22Rv1 (cell line): ENCODE data around the gene PCBP1.

Experiments used
- H3K27ac ChIP-seq: fragments of 450-650 bp; 2 replicates; pipeline ENCODE4 v1.5.1; 2017
- ZFX ChIP-seq: fragments of 450-650 bp; IDR thresholded peaks from 2 replicates; pipeline ENCODE4 v1.6.1; 2017; ENCODE audit warnings: antibody characterized with exemption, borderline replicate concordance
- TF ChIP-seq, protein P1 (sequence below): fragments of 450-650 bp; IDR thresholded peaks from 2 replicates; pipeline ENCODE4 v1.5.1; 2017; ENCODE audit warnings: mild to moderate bottlenecking

PCBP1 gene

DNA sequence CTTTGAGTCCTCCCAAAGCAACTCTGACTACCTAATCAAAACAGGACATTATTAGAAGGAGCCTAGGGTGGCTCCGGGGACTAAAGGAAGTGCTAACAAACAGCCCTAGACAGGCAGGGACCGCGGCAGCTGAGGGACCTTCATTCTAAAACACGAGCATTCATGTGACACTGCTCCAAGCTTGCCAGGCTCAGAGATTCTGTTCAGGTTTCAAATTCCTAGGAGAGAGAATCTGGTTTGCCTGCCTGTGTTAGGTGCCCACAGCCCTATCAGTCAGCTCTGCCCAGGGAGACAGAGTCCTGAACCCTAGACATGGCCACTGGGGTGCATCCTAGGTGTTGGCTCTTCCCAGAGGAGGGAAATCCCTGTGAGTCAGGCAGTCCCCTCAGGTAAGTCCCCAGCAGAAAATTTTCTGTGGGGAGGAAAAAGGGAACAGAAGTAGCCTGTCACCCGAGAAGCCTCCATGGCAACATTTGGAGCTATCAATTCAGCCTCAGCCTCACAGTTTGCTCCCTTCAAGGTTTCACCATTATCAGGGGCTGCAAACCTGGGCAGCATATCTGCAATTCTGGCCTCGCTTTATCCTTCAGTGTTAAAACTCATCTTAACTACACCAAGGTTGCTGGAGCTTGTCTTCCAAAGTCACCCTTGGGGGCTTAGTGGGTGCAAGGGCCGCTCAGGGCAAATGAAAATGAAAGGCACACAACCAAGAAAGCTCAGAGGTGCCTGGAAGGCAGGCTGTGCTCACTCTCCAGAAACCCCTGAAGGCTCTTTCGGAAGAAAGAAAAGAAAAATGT is 28.6 kb downstream of the PCBP1 start:
- no peak overlapping the region for H3K27ac ChIP-seq
- TF ChIP-seq, protein P1, sequence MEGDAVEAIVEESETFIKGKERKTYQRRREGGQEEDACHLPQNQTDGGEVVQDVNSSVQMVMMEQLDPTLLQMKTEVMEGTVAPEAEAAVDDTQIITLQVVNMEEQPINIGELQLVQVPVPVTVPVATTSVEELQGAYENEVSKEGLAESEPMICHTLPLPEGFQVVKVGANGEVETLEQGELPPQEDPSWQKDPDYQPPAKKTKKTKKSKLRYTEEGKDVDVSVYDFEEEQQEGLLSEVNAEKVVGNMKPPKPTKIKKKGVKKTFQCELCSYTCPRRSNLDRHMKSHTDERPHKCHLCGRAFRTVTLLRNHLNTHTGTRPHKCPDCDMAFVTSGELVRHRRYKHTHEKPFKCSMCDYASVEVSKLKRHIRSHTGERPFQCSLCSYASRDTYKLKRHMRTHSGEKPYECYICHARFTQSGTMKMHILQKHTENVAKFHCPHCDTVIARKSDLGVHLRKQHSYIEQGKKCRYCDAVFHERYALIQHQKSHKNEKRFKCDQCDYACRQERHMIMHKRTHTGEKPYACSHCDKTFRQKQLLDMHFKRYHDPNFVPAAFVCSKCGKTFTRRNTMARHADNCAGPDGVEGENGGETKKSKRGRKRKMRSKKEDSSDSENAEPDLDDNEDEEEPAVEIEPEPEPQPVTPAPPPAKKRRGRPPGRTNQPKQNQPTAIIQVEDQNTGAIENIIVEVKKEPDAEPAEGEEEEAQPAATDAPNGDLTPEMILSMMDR: no peak
- no peak for TF ChIP-seq ZFX

DNA sequence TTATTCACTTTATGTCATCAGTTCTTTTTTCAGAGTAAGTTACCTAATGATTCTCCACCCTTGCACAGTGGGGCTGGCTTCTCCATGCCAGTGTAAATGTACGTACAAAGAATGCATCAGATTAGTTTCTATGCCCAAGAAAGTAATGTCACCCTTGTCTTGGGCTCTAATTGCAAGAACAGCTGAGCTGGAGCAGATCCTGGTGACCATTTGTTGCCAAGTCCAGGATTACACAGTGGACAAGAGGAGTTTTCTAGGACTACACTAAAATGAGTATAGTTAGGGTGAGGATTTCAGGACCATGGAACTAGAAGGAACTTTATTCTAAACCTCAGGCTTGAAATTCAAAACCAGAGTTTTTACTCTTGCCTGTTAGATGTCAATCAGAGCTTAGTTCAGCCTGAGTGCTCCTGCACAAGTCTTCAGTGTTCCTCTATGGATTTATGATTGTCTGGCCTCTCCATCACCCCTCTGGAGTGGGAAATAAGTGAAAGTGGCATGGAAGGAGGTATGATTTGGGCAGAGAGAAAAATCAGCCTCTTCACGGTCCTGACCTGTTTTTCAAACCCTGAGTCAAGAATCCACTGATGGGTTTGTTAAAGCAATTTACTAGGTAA is 29.8 kb downstream of the PCBP1 start:
- no peak for TF ChIP-seq ZFX
- TF ChIP-seq, protein P1: no peak
- H3K27ac ChIP-seq: no peak overlapping the region

DNA sequence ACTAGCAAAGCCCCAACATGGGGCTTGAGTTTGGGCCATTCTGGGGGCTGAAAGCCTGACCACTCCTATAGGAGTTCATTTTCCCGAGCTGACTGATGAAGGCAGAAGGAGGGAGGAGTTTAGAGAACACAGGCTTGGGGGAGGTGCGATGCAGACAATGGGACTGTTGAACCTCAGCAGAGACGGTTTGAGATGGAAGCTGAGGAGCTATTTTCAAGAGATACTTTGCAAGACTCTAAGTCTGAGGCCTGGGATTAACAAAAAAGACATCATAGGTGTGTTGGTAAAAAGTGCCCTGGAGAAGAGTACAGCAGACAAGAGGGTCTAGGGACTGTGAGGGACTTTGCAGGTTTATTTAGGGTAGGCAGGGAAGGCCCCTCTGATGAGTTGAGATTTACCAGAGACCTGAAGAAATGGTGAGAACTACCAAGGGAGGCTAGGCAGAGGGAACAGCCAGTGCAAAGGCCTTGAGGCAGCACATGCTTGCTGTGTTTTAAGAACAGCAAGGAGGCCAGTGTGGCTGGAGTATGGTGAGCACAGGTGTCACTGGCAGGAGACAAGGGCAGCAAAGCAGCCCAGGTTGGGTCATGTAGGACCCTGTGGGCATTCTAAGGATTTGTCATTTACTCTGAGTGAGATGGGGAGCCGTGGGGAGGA is 31.6 kb downstream of the PCBP1 start:
- H3K27ac ChIP-seq: no peak overlapping the region

DNA sequence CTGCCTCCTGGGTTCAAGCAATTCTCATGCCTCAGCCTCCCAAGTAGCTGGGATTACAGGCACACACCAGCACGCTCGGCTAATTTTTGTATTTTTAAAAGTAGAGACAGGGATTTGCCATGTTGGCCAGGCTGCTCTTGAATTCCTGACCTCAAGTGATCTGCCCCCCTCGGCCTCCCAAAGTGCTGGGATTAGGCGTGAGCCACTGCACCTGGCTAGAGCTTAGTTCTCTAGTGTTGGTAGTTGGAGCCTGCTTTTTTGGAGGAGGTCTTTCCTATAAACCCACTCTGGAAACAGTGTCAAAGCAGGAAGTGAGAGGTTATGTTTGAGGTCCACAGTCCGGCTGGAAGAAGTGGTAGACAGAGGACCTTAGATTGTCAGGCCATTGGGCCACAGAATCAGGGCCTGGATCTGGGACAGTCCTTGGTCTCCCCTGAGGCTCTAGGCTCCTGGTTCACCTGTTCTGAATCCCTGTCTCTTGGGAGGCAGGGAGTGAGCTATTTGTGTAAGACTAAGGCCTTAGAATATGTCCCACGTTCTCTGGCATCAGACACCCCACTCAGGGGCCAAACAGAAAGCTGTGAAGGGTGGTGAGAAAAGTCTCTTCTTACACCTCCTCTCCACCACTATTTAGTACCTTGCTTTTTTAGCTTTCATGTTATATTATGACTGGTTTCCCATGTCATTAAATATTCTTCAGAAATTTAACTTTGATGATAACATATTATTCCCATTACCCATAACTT is 34.5 kb downstream of the PCBP1 start:
- TF ChIP-seq ZFX: no peak
- TF ChIP-seq, protein P1: no peak
- H3K27ac ChIP-seq: no peak overlapping the region

More for the DNA sequence above, 31.6 kb downstream of the PCBP1 start:
- TF ChIP-seq, protein P1: no peak
- TF ChIP-seq ZFX: no peak

DNA sequence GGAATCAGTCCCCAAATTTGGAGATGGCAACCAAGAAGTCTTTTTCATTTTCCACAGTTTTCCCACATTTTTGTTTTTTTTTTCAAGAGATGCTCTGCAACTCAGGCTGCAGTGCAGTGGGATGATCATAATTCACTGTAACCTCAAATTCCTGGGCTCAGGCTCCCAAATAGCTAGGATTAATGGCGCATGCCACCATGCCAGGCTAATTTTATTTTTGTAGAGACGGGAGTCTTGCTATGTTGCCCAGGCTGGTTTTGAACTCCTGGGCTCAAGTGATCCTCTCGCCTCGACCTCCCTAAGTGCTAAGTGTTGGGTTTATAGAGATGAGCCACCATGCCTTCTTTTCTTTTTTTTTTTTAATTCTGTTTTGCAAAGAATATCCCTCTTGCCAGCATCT is 35.2 kb downstream of the PCBP1 start:
- no peak for TF ChIP-seq ZFX
- TF ChIP-seq, protein P1: no peak
- no peak overlapping the region for H3K27ac ChIP-seq

DNA sequence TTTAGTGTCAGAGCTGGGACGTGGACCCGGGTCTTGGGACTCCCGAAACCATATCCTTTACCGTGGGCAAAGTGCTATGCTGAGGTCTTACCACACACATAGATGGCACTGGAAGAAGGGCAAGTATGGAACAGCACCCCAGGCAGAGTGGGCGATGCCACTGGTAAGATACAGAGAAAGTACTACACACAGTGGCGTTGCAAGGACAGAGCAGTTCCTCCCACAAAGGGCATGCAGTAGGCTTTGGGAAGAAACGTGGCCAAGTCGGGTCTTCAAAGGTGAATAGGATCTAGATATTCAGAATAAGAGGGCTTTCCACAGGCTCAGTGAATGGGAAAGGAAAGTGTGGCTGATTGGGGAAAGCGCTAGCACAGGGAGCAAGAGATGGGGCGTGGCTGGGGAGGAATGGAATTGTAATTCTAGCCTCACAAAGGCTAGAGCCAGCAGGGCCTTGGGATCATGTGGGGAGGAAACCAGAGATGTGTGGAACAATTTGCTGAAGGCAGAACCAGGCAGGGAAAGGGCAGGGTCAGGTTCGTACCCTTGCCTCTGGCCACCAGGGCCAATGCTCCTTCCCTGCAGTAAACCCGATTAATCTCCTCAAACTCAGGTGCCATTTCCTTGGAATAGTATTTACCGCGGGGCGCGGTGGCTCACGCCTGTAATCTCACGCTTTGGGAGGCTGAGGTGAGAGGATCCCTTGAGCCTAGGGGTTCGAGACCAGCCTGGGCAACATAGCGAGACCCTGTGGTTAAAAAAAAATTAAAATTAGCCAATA is 36.0 kb downstream of the PCBP1 start:
- peak overlapping the region; percentile 83 for H3K27ac ChIP-seq
- TF ChIP-seq ZFX: no peak
- TF ChIP-seq, protein P1: no peak
